CD4-positive, alpha-beta T cell (primary cell): ENCODE data around the gene CDH22. TPM values are rescaled to one million over a fixed set of nuclear protein-coding genes. Genes with fewer than 3 reads are reported as not detected.

Experiments
- ATAC-seq: fragments of 200-7000 bp; cut with Tn5 transposase; one replicate; pipeline ENCODE4 v1.10.0; 2022; ENCODE audit warnings: mild to moderate bottlenecking; ENCODE audit not compliant: poor library complexity
- CTCF ChIA-PET: fragments of 350-600 bp; sonication (Branson Sonifier 250); formaldehyde crosslinking; loops from one replicate; lab custom pipeline; 2021; ENCODE audit warnings: antibody characterized with exemption, inconsistent platforms; lab: Charles Lee
- POLR2A ChIA-PET: fragments of 350-600 bp; sonication (Branson Sonifier 250); formaldehyde crosslinking; loops from one replicate; lab custom pipeline; 2021; ENCODE audit warnings: antibody characterized with exemption, inconsistent platforms; lab: Charles Lee
- DNase-seq, 14 experiments: peaks; one replicate each; pipeline ENCODE4 v3.0.0-alpha.2; 2013 to 2020; ENCODE audit warnings: mixed read lengths in 2 of 14
- H3K27ac ChIP-seq, 2 donors: one replicate each; pipeline versions ENCODE4 v1.5.1 to v1.7.0; 2013; ENCODE audit warnings: low read length in 2 of 2, low read depth in 1 of 2, mild to moderate bottlenecking in 1 of 2
- H3K27me3 ChIP-seq, 2 experiments: 1 replicate in 1 of 2; 2 replicates in 1 of 2; pipeline versions ENCODE4 v1.6.1 to v1.7.0; 2013; ENCODE audit warnings: low read length in 2 of 2, control low read depth in 1 of 2, mild to moderate bottlenecking in 1 of 2, moderate library complexity in 1 of 2; ENCODE audit not compliant: insufficient read depth in 2 of 2, control insufficient read depth in 1 of 2
- H3K36me3 ChIP-seq: one replicate; pipeline ENCODE4 v1.6.1; 2013; ENCODE audit warnings: low read length, control low read depth; ENCODE audit not compliant: insufficient read depth
- H3K4me1 ChIP-seq: one replicate; pipeline ENCODE4 v1.6.1; 2013; ENCODE audit warnings: low read length, control low read depth; ENCODE audit not compliant: insufficient read depth
- H3K4me3 ChIP-seq: one replicate; pipeline ENCODE4 v1.5.1; 2013; ENCODE audit warnings: mild to moderate bottlenecking, low read length, moderate library complexity
- H3K9me3 ChIP-seq, 2 experiments: 1 replicate in 1 of 2; 2 replicates in 1 of 2; pipeline versions ENCODE4 v1.6.1 to v1.7.0; 2013; ENCODE audit warnings: low read length in 2 of 2, mild to moderate bottlenecking in 2 of 2, control low read depth in 1 of 2, moderate library complexity in 1 of 2; ENCODE audit not compliant: control insufficient read depth in 1 of 2, insufficient read depth in 1 of 2
- H3K27ac Mint-ChIP-seq: one replicate; pipeline ENCODE4 v1.8.0; 2020; ENCODE audit warnings: mixed read lengths
- H3K27me3 Mint-ChIP-seq: one replicate; pipeline ENCODE4 v1.8.0; 2021; ENCODE audit warnings: mixed read lengths
- H3K36me3 Mint-ChIP-seq: one replicate; pipeline ENCODE4 v1.8.0; 2021; ENCODE audit warnings: low read depth, mixed read lengths
- H3K4me1 Mint-ChIP-seq: one replicate; pipeline ENCODE4 v1.8.0; 2021; ENCODE audit warnings: low read depth, mixed read lengths
- H3K4me3 Mint-ChIP-seq: one replicate; pipeline ENCODE4 v1.8.0; 2020; ENCODE audit warnings: mild to moderate bottlenecking, mixed read lengths
- H3K9me3 Mint-ChIP-seq: one replicate; pipeline ENCODE4 v1.8.0; 2020; ENCODE audit warnings: mixed read lengths
- intact Hi-C, 2 experiments: fragments of 100-400 bp; cut with DNase I in 1 of 2; cut with micrococcal nuclease in 1 of 2; formaldehyde crosslinking; loops; one replicate each; pipeline versions ENCODE4 v1.15.1 to v1.9.0; 2023 to 2025; cut with DNase I, micrococcal nuclease
- total RNA-seq, 174 experiments: library from RNA in 2 of 174; stranded (reverse) in 2 of 174; gene quantifications; one replicate each; pipeline ENCODE4 v1.2.3 and lab custom pipeline; 2021 to 2026
- TF ChIP-seq, protein P1 (sequence below): fragments of 200-600 bp; IDR thresholded peaks from one replicate; pipeline ENCODE4 v1.8.0; 2022; ENCODE audit warnings: antibody characterized with exemption, mild to moderate bottlenecking

CDH22 gene
- total RNA-seq, 2 experiments from 2014 or later: not detected

DNA sequence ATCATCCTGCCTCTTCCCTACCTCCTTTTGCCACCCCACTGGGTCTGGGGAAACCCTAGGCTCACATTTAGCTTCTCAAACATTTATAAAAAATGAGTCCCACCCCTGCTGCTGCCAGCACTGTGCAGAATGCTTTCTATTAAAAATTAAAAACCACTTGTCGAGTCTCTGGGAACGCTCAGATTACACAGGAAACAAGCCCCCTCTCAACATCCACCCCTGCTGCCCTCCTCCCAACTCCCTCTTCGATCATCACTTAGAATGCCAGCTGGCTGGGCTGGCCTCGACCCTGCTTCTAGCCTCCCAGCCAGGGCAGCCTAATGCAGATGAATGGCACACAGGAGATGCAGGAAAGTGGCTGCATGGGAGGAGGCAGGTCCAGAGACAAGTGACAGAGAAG, 75.8 kb downstream of the CDH22 start:
- peaks cover 59% of the 10 kb centered on the region for H3K27me3 Mint-ChIP-seq
- no peaks in the 10 kb centered on the region for H3K36me3 Mint-ChIP-seq
- intact Hi-C loops: no loop called here
- Histone ChIP-seq H3K4me3 (no peak overlapping the region), H3K36me3 (no peaks in the 10 kb centered on the region), H3K9me3 (peaks cover 0 to 3% of the 10 kb centered on the region in 2 experiments), H3K4me1 (no peaks in the 10 kb centered on the region), H3K27me3 (peaks cover 12 to 24% of the 10 kb centered on the region in 2 experiments), H3K27ac (no peak overlapping the region)
- H3K4me1 Mint-ChIP-seq: no peaks in the 10 kb centered on the region
- no peak overlapping the region for H3K27ac Mint-ChIP-seq
- ChIA-PET POLR2A (no interaction called here), CTCF (no interaction called here)
- TF ChIP-seq, protein P1, sequence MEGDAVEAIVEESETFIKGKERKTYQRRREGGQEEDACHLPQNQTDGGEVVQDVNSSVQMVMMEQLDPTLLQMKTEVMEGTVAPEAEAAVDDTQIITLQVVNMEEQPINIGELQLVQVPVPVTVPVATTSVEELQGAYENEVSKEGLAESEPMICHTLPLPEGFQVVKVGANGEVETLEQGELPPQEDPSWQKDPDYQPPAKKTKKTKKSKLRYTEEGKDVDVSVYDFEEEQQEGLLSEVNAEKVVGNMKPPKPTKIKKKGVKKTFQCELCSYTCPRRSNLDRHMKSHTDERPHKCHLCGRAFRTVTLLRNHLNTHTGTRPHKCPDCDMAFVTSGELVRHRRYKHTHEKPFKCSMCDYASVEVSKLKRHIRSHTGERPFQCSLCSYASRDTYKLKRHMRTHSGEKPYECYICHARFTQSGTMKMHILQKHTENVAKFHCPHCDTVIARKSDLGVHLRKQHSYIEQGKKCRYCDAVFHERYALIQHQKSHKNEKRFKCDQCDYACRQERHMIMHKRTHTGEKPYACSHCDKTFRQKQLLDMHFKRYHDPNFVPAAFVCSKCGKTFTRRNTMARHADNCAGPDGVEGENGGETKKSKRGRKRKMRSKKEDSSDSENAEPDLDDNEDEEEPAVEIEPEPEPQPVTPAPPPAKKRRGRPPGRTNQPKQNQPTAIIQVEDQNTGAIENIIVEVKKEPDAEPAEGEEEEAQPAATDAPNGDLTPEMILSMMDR: no peak
- peaks cover 2% of the 10 kb centered on the region for H3K9me3 Mint-ChIP-seq
- ATAC-seq: no peak
- H3K4me3 Mint-ChIP-seq: no peak overlapping the region
- DNase-seq: no peak

GRCh38 chr20:46230801-46231282, 77.5 kb downstream of the CDH22 start:
- intact Hi-C loops: no loop called here
- no peaks in the 10 kb centered on the region for H3K36me3 Mint-ChIP-seq

DNA sequence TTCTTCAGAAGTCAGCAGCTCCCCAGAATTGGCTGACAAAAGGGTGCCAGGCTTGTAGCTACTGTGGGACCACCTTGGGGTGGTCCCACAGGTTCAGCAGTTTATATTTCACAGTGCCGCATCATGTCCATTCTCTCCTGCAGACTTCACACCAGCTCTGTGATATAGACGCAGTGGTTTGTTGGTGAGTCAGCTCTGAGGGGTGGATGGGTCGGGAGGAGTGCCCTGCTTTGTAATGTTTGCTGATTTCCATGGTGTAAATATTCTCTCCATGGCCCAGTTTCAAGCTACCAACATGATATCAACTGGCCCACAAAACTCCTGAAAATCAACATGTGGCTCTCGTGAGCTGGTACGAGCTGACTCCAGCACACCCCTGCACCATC, 78.2 kb downstream of the CDH22 start:
- H3K36me3 ChIP-seq: no peaks in the 10 kb centered on the region
- Mint-ChIP-seq H3K36me3 (no peaks in the 10 kb centered on the region), H3K9me3 (peaks cover 2% of the 10 kb centered on the region), H3K4me3 (no peak overlapping the region), H3K27ac (no peak overlapping the region), H3K27me3 (peaks cover 79% of the 10 kb centered on the region), H3K4me1 (no peaks in the 10 kb centered on the region)
- no peaks in the 10 kb centered on the region for H3K4me1 ChIP-seq
- no peak for DNase-seq
- TF ChIP-seq, protein P1: no peak
- H3K4me3 ChIP-seq: no peak overlapping the region
- H3K27ac ChIP-seq: no peak overlapping the region
- H3K27me3 ChIP-seq: peaks cover 19 to 23% of the 10 kb centered on the region in 2 experiments
- H3K9me3 ChIP-seq: peaks cover 0 to 3% of the 10 kb centered on the region in 2 experiments
- intact Hi-C loops: no loop called here
- ChIA-PET CTCF (no interaction called here), POLR2A (interaction anchor here (1.0 kb wide), 1 partner anchor 135 kb away, joined by 3 read pairs; no protein-coding TSS in a partner anchor)
- ATAC-seq: no peak

More at GRCh38 chr20:46230801-46231282, 77.5 kb downstream of the CDH22 start:
- ChIA-PET CTCF (no interaction called here), POLR2A (interaction anchor here (1.0 kb wide), 1 partner anchor 134 kb away, joined by 3 read pairs; no protein-coding TSS in a partner anchor)
- H3K9me3 Mint-ChIP-seq: peaks cover 2% of the 10 kb centered on the region
- Histone ChIP-seq H3K36me3 (no peaks in the 10 kb centered on the region), H3K4me3 (no peak overlapping the region), H3K27ac (no peak overlapping the region), H3K9me3 (peaks cover 0 to 3% of the 10 kb centered on the region in 2 experiments), H3K27me3 (peaks cover 15 to 23% of the 10 kb centered on the region in 2 experiments), H3K4me1 (no peaks in the 10 kb centered on the region)
- DNase-seq: no peak
- no peak overlapping the region for H3K4me3 Mint-ChIP-seq
- TF ChIP-seq, protein P1: no peak
- no peak overlapping the region for H3K27ac Mint-ChIP-seq
- ATAC-seq: no peak
- peaks cover 73% of the 10 kb centered on the region for H3K27me3 Mint-ChIP-seq
- no peaks in the 10 kb centered on the region for H3K4me1 Mint-ChIP-seq
